GDM1 (cell line): ENCODE results near the gene DPH1.
"Not testable (repeated sequence)": the region's sequence is repeated elsewhere in the genome, so short reads cannot be mapped to it uniquely, and the experiment has no call there.

ENCODE experiments used
- DNase-seq: peaks from one replicate; lab custom pipeline; 2025; lab: John Stamatoyannopoulos, UW

Gene DPH1

GRCh38 chr17:2008332-2009126, 21.4 kb upstream of the DPH1 start:
- DNase-seq: no peak

GRCh38 chr17:2009737-2010136, 20.2 kb upstream of the DPH1 start:
- DNase-seq: no peak

DNA sequence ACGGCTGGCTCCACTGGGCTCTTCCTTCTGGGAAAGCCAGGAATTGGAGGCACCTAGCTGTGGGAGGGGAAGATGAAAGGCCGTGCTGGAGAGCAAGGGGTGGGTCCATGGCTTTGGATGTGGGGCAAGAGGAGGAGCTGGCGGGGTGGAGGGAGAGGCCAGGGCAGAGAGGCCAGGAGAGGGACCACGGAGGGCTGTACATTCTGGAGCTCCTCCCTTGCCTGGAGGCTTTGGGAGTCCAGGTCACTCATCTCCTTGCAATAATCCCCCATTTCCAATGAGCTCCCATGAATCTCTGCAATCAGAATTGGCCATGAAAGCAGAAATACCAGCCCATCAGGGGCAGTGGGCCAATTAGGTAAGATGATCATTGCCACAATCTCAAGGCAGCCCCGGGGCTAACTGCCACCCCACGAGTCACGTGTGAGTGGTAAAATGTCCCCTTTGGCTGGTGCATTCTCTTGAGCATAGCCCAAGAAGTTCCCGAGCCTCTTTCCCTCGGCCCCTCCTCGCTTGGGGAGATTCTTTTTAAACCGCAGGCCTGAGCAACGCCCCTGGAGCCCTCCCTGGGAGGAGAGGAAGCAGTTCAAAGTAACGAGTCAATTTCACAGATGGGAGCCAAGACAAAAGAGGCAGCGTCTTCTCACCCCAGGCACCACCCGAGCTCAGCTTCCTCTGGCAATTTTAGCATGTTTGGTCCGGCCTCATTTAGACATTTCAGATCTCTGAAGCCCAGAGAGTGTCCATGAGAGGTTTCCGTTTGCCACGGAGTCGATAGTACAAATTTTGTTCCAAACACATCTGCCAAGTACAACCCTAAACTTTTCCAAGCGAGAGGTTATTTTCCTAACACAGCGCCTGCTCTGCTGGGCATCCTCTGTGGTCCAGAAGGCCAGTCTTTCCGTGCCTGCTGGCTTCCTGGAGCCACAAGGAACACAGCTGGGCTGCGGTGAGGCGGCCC, 18.3 kb upstream of the DPH1 start:
- DNase-seq: peak; percentile 34

DNA sequence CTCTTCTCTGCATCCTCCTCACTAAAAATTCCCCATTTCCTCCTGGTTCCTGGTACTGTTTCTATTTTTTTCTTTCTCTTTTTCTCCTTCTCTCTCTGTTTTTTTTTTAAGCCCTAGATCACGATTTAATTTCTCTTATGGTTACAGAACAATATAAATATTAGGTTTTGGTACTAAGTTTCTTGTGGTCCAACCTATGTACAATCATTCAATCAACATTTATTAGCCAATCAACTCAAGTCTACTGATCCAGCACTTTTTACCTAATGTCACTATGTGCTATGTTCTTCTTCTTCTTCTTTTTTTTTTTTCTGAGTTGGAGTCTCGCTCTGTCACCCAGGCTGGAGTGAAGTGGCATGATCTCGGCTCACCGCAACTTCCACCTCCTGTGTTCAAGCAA, 17.5 kb upstream of the DPH1 start:
- no peak for DNase-seq

GRCh38 chr17:2013220-2013993, 16.5 kb upstream of the DPH1 start:
- not testable (repeated sequence) for DNase-seq

GRCh38 chr17:2013994-2014317, 16.0 kb upstream of the DPH1 start:
- DNase-seq: no peak

GRCh38 chr17:2015314-2015713, 14.6 kb upstream of the DPH1 start:
- no peak for DNase-seq

- no peak for DNase-seq
Observed at GRCh38 chr17:2016494-2016893, 13.5 kb upstream of the DPH1 start.

DNA sequence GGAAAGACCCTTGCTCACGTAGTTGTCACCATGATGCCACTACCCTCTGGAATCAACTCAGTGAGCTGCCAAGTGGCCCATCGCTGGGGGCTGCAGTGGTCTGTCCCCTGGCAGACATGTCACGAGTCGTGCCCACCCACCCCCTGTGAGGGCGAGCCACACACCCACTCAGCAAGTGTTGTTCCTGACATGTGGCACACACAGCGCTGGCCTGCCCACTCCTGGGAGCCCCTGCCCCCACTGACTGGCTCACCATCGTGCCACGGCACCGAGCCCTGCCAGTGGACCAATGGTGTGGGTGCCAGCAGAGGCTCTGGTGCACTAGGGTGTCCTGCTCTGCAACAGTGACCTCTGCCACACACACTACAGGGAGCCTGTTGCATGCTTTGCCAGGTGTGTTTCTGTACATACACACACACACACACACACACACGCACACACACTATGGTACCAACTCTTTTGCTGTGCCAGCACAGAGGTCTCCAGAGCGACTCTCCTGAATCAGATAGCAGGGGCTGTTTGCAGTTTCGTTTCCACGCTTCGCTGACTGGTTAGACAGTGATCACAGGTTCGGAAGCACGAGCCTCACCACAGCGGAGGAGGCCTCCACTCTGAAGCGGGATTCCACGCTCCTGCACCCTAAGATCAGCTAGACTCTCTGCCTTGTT, 12.5 kb upstream of the DPH1 start:
- no peak for DNase-seq

DNA sequence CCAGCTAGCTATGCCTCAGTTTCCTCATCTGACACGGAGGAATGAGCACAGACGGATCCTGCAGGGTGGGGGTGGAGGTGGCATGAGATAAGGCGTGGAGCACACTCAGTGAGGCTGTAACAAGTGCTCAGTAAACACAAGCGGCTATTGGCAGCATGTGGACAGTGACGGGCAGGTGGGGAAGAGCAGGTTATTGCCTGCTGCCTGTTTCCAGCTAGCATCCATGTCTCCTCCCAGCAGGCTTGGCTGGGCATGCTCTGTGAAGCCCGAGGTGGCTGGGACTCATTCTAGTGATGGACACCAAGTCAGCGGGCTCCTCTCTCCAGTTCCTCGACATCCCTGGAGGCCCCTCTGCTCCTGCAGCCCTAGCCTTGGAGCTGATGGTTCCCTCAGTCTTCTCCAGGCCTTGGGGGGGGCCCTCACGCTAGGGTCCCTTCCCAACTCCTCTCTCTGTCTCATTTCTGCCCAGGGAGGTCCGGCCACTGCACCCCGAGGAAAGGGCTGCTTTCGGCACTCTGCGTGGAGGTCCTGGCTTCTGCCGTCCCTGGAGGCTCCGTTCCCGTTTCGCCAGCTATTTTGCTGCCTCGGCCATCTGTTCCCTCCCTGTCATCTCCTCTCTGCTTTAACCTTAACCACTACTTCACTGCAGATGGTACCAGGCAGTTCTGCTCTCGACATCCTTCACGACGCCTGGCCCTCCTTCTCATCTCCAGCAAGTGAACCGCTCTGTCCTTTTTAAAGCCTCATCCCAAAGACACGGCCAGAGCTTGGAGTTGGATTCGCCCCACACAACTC, 11.0 kb upstream of the DPH1 start:
- DNase-seq: no peak

GRCh38 chr17:2019723-2020122, 10.2 kb upstream of the DPH1 start:
- DNase-seq: no peak

GRCh38 chr17:2020721-2021120, 9.2 kb upstream of the DPH1 start:
- peak; percentile 70 for DNase-seq

DNA sequence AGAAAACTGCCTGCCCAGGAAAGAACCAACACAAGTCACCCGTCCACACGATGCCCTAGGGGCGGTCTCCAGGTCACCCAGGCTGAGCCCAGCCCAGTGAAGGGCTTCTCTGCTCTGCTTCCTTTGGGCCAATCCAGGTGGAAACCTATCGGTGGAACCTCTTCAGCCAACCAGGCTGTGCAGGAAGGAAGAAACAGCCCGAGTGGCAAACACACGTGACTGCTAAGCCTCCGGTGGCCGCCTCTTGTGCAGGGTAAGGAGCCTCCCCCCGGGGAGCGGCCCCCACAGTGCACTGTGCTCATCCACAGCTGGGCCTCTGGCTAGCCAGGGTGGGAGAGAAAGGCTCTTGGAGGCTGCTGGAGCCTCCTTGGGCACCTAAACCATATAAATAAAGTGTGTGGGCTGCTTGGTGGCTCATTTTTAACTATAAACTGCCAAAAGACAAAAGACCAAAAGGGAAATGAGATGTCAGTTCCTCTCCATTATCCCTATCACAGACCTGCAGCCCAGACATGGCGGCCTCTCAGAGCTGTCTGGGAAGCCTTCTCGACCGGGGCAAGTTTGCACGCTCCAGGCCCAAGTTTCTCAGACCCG, 7.2 kb upstream of the DPH1 start:
- DNase-seq: peak; percentile 74

DNA sequence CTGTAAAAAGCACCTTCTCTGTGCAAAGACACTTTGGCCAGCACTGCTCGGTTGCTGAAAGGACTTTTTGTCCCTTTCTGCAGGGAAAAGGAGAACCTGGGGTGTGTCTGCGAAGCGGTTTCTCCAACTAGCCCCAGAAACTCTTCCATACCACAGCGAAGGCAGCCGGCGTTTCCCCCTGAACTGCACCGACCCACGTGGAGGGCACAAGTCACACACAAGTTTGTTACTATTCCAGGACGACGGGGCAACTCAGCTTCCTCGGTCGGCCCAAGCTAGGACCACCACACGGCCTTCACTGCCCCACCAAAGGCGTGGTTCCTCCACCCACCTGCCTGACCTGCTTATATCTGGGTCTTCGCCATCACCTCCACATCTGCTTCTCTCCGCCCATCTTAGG, 6.7 kb upstream of the DPH1 start:
- no peak for DNase-seq

DNA sequence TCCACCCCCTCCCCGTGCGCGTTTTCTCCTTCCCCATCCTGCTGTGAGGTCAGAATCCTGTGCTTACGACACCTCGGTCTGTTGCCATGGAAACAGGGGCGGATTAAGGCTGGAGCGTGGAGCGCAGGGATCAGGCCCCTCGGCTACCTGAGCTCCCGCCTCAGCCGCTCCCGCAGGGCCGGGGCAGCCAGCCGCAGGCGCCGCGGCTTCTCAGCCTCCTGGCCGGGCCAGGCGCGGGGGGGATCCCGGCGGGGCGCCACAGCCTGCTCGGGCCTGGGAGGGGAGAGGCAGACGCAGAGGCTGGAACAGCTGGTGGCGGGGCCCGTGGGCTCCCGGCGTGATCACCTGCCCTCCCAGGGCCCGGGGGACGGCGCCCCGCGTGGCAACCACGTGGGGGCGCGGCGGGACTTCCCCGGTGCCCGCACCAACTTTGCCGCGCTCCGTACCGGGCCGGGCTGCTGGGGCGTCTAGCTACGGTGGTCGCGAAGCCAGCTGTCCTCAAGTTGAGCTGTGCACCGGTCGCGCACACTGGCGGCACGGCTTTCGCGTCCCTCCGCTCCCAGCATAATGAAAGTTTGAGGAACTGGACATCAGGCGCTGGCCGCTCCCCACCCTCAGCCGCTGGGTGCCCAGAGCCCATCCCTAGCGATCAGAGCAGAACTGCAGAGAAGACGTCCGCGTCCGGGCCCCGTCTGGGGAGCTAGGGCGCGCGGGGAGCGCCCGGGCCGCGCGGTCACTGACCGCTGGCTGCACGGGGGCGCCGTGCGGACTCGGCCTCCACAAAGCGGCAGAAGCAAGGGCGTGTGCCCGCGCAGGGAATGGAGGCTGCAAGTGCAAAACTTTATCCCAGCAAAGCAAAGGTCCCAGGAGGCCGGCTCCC, 6.0 kb upstream of the DPH1 start:
- peak; percentile 80 for DNase-seq

GRCh38 chr17:2024572-2025219, 5.3 kb upstream of the DPH1 start:
- DNase-seq: no peak

- peak; percentile 66 for DNase-seq
Observed at GRCh38 chr17:2025220-2025621, 4.7 kb upstream of the DPH1 start, which contains the start of gene RTN4RL1. Gene RTN4RL1 (minus strand): TSS chr17:2025334. CDS start chr17:2024865, 469 bp downstream.

DNA sequence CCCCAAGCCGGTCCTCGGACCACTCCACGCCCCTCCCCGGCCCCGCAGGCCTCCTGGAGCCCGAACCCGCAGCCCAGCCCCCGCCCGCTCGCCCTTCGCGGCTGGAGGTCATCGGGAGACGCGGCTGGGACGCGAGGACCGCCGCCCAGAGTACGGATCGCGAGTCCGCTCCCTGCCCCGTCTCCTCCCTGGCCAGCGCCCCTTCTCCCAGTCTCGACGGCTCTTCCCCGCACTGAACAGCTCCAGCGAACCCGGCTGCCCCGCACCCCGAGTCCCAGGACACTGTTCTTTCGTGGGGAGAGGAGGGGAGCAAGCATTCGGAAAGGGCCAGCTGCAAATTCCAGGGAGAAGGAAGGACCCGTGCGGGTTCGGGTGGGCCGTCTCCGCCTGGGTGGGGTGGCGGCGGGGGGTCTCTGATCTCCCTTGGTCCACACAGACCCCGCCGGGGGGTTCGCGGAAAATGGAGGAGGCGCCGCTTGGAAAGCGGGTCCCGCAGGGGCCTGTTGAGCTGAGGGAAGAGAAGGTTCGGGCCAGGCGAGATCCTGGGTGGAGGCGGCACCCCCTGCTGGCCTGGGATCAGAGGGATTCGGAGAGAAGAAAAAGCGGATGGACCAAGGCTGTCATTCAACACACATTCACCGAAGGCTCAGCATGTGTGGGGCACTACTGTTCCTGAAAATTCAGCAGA, 4.2 kb upstream of the DPH1 start:
- peak; percentile 47 for DNase-seq
